Left forelimb (tissue), 1 donor: ENCODE results near the gene BNC2.

Experiments used
- DNase-seq: peaks from one replicate; pipeline ENCODE4 v3.0.0-alpha.2; 2018; ENCODE audit warnings: low spot score

BNC2 gene

DNA sequence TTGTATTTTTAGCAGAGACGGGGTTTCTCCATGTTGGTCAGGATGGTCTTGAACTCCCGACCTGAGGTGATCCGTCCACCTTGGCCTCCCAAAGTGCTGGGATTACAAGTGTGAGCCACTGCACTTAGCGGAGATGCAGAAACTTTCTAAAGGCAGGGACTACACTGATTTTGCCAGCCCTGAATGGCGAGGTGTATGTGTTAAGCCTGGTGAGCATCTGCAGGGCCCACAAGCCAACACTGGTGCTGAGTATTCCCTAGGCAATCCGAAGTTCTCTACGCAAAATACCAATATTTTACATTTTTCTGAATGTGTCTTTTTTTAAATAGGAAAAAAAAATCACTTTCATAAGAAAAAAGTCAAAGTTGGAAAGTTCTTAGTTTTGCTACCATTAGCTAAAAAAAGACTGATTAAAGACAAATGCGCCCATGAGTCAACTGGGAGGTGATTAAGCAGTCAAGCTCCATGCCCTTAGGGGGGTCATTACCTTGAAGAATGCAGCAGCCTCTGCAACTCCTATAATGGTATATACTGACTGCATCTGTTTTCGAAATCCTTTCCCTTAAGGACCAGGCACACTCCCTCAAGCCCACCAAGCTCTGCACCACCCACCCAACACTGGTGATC is 502.8 kb downstream of the BNC2 start:
- DNase-seq: no peak

- peak; percentile 33 for DNase-seq
Measured at GRCh38 chr9:16364347-16364746, 506.1 kb downstream of the BNC2 start.

- no peak for DNase-seq
Measured at GRCh38 chr9:16363916-16364315, 506.6 kb downstream of the BNC2 start.

- no peak for DNase-seq
Measured at GRCh38 chr9:16363073-16363781, 507.2 kb downstream of the BNC2 start.

- peak; percentile 50 for DNase-seq
Measured at GRCh38 chr9:16361939-16362338, 508.5 kb downstream of the BNC2 start.

GRCh38 chr9:16361118-16361517 is 509.4 kb downstream of the BNC2 start:
- no peak for DNase-seq

DNA sequence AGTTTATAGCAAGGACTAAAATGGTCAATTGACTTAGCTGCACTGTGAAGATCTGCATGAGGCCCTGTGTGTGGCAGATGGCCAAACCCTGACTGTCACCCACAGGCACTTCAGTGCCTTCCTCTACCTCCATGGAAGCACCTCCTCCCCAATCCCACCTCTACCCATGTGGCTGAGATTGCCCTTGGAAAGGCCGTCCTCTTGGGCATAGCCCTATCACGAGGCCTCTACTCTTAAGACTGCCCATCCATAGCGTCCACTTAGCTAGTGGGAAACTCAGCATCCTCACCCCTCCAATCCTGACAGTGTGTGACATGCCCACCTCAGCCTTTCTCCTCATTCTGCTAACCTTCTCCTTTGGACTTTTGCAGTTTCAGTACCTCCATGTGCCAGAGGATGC is 510.2 kb downstream of the BNC2 start:
- no peak for DNase-seq
